Stimulated activated CD4-positive, alpha-beta T cell treated with anti-CD3 and anti-CD28 coated beads, Interleukin-2, amount 100 ng/mL, for 24 hours (primary cell): Measurements from ENCODE around the gene FTCD.
"Not testable (repeated sequence)": the region's sequence is repeated elsewhere in the genome, so short reads cannot be mapped to it uniquely, and the experiment has no call there.

Source experiments
- DNase-seq, 2 donors: peaks; one replicate each; pipeline ENCODE4 v3.0.0-alpha.2; 2020

FTCD gene

GRCh38 chr21:46188226-46189212 is 33.1 kb upstream of the FTCD start:
- DNase-seq, result no peak

GRCh38 chr21:46187814-46188213 is 32.4 kb upstream of the FTCD start:
- DNase-seq, result no peak

- no peak for DNase-seq
These were observed 31.9 kb upstream of the FTCD start for GRCh38 chr21:46187261-46187660.

- no peak for DNase-seq
These were observed 30.3 kb upstream of the FTCD start for GRCh38 chr21:46185716-46186115.

GRCh38 chr21:46184625-46185555 is 29.5 kb upstream of the FTCD start:
- DNase-seq, result peak; percentile 57 to 73

- peak in 1 of 2 donors; percentile 55 for DNase-seq
These were observed 28.7 kb upstream of the FTCD start, which contains the start of gene SPATC1L for GRCh38 chr21:46183910-46184624. Gene SPATC1L, minus strand, starts transcription at chr21:46184459. Its CDS starts 1,643 bp downstream, at chr21:46182816.

GRCh38 chr21:46183337-46183909 is 28.0 kb upstream of the FTCD start:
- not testable (repeated sequence) for DNase-seq

GRCh38 chr21:46182548-46183336 is 27.4 kb upstream of the FTCD start:
- no peak for DNase-seq

- DNase-seq, result no peak
These were observed 26.7 kb upstream of the FTCD start for GRCh38 chr21:46181953-46182547.

GRCh38 chr21:46181436-46181835 is 26.1 kb upstream of the FTCD start:
- no peak for DNase-seq

- DNase-seq, result no peak
These were observed 25.5 kb upstream of the FTCD start for GRCh38 chr21:46180778-46181391.

GRCh38 chr21:46180079-46180722 is 24.8 kb upstream of the FTCD start:
- DNase-seq, result no peak

GRCh38 chr21:46179708-46180078 is 24.3 kb upstream of the FTCD start:
- no peak for DNase-seq

- no peak for DNase-seq
These were observed 23.6 kb upstream of the FTCD start for GRCh38 chr21:46178961-46179360.

GRCh38 chr21:46176443-46177129 is 21.2 kb upstream of the FTCD start:
- DNase-seq, result not testable (repeated sequence)

- no peak for DNase-seq
These were observed 18.2 kb upstream of the FTCD start for GRCh38 chr21:46173573-46173972.

GRCh38 chr21:46172863-46173528 is 17.6 kb upstream of the FTCD start:
- no peak for DNase-seq

- no peak for DNase-seq
These were observed 16.9 kb upstream of the FTCD start for GRCh38 chr21:46171996-46172862.
